Measurements from ENCODE around the gene IL37.
"Not testable (repeated sequence)": the region's sequence is repeated elsewhere in the genome, so short reads cannot be mapped to it uniquely, and the experiment has no call there.

The IL37 gene

DNA sequence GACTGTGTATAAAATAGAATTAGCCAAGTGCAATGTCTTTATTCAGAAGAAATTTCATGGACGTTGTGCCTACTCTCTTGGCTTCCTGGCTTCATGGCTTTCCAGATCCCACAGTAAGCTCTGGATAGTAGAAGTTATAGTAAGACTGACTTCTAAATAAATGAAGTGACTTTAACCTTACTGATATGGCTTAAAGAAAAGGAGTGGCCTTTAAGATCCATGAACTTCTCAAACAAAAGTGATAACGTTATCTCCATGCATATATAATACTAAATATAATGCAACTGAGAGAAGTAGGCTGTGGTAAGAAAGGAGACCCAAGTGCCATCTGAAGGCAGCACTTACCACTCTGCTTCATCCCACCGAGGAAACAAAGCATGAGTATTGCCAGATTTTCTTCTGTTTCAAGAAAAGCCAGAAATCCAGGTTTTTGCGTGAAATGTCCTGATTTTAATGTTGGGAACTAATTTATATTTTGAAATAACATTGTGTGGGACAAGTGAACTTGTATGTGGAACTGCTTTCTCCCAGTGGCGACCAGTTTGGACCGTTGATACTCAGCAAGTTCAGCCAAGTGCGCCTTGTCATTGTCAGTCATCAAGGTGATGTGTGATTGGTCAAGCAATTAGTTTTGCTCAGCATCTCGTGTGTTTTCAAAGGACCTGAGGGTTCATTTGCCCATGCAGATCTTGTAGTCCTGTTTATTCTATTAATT lies 13.9 kb upstream of the IL37 start:
- TF ChIP-seq, protein P1, sequence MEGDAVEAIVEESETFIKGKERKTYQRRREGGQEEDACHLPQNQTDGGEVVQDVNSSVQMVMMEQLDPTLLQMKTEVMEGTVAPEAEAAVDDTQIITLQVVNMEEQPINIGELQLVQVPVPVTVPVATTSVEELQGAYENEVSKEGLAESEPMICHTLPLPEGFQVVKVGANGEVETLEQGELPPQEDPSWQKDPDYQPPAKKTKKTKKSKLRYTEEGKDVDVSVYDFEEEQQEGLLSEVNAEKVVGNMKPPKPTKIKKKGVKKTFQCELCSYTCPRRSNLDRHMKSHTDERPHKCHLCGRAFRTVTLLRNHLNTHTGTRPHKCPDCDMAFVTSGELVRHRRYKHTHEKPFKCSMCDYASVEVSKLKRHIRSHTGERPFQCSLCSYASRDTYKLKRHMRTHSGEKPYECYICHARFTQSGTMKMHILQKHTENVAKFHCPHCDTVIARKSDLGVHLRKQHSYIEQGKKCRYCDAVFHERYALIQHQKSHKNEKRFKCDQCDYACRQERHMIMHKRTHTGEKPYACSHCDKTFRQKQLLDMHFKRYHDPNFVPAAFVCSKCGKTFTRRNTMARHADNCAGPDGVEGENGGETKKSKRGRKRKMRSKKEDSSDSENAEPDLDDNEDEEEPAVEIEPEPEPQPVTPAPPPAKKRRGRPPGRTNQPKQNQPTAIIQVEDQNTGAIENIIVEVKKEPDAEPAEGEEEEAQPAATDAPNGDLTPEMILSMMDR (IDR thresholded peaks at IDR 0.05; ENCODE audit: low read depth, low read length) = no peak
- no peak for TF ChIP-seq POLR2A (IDR thresholded peaks at IDR 0.05; ENCODE audit: extremely low read depth, insufficient read length)
- TF ChIP-seq, protein P2, sequence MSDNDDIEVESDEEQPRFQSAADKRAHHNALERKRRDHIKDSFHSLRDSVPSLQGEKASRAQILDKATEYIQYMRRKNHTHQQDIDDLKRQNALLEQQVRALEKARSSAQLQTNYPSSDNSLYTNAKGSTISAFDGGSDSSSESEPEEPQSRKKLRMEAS (IDR thresholded peaks at IDR 0.05; ENCODE audit: low read depth, low read length) = no peak
- no peak for TF ChIP-seq MYC (IDR thresholded peaks at IDR 0.05; ENCODE audit: low read depth, low read length)
- no peak overlapping the region for H3K4me3 ChIP-seq (ENCODE audit: low read depth, low read length)
- DNase-seq (ENCODE audit: low read depth) = no peak

DNA sequence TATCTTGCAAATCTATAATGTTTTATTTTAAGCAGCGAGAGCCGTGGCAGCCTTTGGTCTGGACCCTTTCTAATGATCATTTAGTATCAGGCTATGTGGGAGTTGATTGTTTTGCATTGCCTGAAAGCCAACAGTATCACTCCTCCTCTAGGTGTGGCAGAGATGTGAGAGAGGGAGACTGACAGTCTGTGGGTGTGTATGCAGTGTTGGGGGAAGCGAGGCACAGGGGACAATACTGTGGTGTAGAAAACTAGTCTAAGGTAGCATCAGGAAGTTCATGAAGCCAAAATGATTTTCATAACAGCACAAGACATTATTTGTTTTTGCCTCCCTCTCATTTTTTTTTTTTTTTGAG lies 13.4 kb upstream of the IL37 start:
- no peak for TF ChIP-seq MYC (IDR thresholded peaks at IDR 0.05; ENCODE audit: low read depth, low read length)
- TF ChIP-seq, protein P2 (IDR thresholded peaks at IDR 0.05; ENCODE audit: low read depth, low read length) = no peak
- TF ChIP-seq, protein P1 (IDR thresholded peaks at IDR 0.05; ENCODE audit: low read depth, low read length) = no peak
- H3K4me3 ChIP-seq (ENCODE audit: low read depth, low read length) = no peak overlapping the region
- no peak for DNase-seq (ENCODE audit: low read depth)

DNA sequence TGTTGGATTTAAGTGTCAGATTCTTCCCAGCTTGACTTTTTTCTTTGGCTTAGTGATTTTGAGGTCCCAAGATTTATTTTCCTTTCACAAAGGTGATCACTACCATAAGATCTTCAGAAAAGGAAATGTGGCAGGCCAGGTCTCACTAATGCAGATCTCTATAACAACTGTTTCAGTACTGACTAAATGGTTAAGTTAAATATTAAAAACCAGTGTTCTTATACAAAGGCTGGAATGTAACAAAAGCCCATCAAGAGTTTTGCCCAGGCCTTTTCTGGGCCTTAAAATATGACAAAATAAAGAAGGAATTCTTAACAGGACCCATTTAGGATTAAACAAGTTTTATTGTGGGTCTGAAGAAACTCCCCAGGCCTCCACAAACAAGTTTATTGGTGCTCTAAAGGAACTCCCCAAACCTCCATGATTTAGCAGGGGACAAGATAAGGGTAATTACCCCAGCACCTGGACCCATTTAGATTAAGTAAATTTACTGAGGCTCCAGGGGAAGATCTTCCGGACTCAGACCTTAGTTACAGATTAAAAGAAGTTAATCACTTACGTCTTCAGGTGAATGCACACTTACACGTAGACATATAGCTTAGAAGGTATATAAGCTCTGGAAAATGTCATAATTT lies 9.4 kb upstream of the IL37 start:
- not testable (repeated sequence) for DNase-seq (ENCODE audit: low read depth); H3K4me3 ChIP-seq (ENCODE audit: low read depth, low read length)

DNA sequence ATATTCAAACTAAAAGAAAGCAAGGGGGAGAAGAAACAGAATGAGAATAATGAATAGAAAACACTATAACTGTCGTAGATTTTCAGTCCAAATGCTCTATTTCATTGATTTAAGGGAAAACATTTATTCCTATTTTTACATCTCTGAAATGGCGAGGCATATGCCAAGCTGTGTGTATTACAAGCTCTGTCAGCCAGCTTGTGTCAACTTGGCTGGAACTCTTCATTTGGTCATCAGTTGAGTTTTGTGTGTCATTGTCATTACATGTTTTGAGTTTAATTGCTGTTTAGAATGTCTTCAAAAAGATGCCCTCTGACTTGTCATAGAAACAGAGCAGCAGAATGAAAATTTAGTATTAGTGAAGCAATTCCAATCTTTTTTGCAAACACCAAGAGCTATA lies 8.1 kb upstream of the IL37 start:
- TF ChIP-seq, protein P2 (IDR thresholded peaks at IDR 0.05; ENCODE audit: low read depth, low read length) = no peak
- no peak for TF ChIP-seq MYC (IDR thresholded peaks at IDR 0.05; ENCODE audit: low read depth, low read length)
- no peak for DNase-seq (ENCODE audit: low read depth)
- no peak overlapping the region for H3K4me3 ChIP-seq (ENCODE audit: low read depth, low read length)

DNA sequence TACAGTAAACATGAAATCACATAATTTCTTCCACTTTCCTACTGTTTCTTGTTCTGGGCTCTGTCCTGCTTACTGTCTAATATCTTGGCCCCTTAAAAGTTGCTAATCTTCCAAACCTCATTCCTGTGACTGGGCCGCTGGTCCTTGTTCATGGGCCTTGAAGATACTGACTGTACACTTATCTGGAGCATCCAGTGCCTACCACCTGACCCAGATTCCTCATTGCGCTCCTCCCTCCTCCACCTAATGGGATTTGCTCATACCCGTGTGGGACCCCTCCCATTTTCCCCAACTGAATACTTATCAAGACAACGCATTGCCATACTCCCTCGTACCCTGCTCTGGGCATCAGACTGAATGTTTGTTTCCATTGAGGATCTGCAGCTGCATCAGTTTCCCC lies 6.1 kb upstream of the IL37 start:
- TF ChIP-seq, protein P1 (IDR thresholded peaks at IDR 0.05; ENCODE audit: low read depth, low read length) = no peak
- no peak for TF ChIP-seq POLR2A (IDR thresholded peaks at IDR 0.05; ENCODE audit: extremely low read depth, insufficient read length)
- TF ChIP-seq, protein P2 (IDR thresholded peaks at IDR 0.05; ENCODE audit: low read depth, low read length) = no peak
- H3K4me3 ChIP-seq (ENCODE audit: low read depth, low read length) = no peak overlapping the region
- DNase-seq (ENCODE audit: low read depth) = no peak

DNA sequence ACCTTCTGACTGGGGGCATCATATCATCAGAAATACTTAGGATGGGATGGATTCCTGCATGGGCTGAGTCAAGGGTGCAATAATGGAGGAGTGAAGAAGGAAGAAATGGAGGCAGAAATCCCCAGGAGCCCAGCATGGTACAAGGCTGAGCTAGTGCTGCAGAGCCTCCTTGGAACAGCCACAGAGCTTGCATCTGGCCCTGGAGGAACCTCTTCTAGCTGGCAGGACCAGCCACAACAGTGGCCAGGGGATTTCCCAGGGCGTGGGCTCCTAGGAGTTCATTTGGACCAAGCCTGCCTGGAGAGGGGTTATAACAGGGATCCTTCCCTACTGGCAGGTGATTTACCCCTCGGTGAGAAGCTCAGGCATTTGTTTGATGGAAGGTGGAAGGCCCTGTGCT lies 4.7 kb upstream of the IL37 start:
- DNase-seq (ENCODE audit: low read depth) = no peak
- TF ChIP-seq, protein P2 (IDR thresholded peaks at IDR 0.05; ENCODE audit: low read depth, low read length) = no peak
- TF ChIP-seq MYC (IDR thresholded peaks at IDR 0.05; ENCODE audit: low read depth, low read length) (no peak), POLR2A (IDR thresholded peaks at IDR 0.05; ENCODE audit: extremely low read depth, insufficient read length) (no peak)
- TF ChIP-seq, protein P1 (IDR thresholded peaks at IDR 0.05; ENCODE audit: low read depth, low read length) = no peak
- no peak overlapping the region for H3K4me3 ChIP-seq (ENCODE audit: low read depth, low read length)
